ENCODE results near the gene TBC1D1.
A peak's percentile ranks its signal among the peaks of the same experiment; 100 is the strongest.

Gene TBC1D1

DNA sequence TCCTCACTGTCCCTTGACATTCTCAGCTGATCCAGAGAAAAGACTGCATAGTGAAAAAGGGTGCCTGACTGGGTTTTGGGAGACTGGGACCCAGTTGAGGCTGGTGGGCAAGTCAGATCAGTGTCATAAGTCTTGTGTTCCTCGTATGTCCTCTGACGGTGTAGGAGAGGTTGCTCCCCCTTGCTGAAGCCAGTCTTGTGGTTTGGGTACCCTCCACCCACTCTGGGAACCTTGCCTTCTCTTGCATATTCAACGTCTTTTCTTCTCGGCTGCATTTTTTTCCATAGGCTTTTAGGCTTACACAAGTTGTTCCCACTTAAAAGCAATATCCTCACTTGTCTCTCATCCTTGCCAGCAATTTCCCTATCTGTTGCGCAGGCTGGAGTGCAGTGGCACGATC, 281.2 kb downstream of the TBC1D1 start:
- no peak for DNase-seq (ENCODE audit: low spot score)

DNA sequence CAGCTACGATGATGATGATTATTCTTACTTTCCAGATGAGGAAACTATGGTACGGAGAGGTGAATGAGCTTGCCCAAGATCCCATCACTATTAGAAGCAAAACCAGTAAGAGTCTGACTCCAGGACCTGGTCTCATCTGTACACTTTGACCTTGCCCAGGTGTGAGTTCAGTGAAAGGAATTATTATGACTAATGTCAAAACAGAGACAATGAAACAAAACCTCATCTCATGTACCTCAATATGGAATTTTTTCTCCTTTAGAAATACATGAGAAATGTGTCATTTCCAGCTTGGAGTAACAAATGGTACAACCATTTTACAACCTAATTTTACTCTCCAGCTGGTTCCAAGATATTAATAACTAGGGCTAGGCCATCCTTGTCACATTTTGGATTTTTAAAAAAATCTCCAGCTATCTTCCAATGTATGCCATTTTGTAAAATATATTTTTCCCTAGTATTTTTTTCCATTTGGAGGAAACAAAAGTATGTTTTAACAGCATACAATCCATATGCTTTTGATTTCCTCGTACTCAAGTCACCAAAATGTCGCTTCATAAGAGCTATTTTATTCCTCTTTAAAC, 283.1 kb downstream of the TBC1D1 start:
- no peak for DNase-seq (ENCODE audit: low spot score)

- peak; percentile 61 for DNase-seq (ENCODE audit: low spot score)
Measured at GRCh38 chr4:38174801-38175200, 283.9 kb downstream of the TBC1D1 start.

- DNase-seq (ENCODE audit: low spot score), result no peak
Measured at GRCh38 chr4:38176165-38176564, 285.3 kb downstream of the TBC1D1 start.

DNA sequence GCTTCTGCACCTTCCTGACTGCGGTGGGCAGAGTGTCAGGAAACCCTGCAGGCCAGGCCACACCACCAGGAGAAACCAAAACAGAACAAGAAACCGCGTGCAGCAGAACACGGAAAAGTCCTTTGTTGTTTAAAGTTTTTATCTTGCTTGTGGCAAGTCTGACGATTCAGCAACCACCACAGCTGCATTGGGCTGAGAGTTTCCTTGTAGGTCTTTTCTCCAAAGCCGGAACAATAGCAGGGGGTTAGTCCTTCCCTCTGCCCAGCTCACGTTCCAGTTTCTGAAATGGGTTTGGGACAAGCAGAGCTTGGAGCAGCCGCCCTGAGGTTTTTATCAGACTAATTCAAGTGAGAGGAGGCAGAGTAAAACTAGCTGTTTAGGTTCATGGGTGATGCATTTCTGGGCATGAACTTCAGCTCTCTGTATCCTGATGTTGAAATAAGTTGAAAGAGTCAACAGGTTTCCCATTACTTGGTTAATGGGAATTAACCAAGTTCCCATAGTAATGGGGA, 286.2 kb downstream of the TBC1D1 start:
- DNase-seq (ENCODE audit: low spot score), result no peak

DNA sequence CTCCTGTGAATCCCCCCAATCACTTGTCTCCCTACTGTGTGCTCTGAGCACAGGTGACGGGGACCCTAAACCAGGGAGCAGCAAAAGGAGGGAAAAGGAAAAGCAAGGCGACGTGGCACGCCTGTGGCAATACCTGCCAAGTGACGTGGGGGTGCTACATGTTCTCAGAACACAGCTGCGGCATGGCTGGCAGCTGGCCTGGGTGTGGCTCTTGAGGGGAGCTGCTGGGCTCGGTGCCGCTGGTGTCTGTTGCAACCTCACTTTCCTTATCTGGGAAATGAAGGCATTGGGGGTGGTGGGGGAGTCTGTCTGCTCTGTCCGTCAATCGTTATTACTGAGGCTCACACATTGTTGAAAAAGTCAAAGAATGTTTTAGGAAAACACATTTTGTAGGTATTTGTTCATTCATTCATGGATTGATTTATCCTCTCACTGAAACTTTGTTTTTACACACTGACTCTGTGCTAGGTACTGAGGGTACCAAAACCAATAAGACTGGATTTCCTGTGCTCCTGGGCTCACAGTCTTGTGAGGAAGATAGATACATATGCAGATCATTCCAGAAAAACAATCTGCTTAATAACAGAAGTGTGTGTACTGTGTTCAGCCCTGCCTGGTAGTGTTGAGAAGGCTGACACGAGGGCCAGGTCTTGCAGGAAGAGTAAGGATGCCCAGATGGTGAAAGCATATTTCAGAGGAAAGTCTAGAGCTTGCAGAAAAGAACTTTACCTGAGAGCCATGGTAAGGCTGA, 286.9 kb downstream of the TBC1D1 start:
- no peak for DNase-seq (ENCODE audit: low spot score)

- no peak for DNase-seq (ENCODE audit: low spot score)
Measured at GRCh38 chr4:38178392-38178995, 287.6 kb downstream of the TBC1D1 start.

- peak; percentile 78 for DNase-seq (ENCODE audit: low spot score)
Measured at GRCh38 chr4:38179690-38180377, 288.9 kb downstream of the TBC1D1 start.

- no peak for DNase-seq (ENCODE audit: low spot score)
Measured at GRCh38 chr4:38180456-38180855, 289.6 kb downstream of the TBC1D1 start.

DNA sequence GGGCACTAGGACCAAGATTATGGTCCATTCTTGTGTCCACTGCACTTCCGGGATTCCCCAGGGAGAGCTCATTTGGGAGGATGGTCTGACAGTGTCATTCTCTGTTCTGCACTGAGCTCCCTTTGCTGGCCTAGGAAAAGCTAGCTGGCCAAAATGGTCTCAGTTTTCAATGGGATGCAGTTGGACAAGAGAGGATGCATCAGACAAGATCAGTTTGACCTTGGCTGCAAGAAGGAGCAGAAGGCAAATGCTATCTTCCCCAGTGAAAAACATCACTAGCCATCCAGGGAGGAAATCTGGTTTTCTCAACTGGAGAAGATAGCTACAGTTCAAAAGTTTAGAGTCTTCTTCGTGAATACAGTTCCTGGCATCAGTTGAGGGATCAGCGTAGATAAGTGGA, 290.4 kb downstream of the TBC1D1 start:
- no peak for DNase-seq (ENCODE audit: low spot score)

DNA sequence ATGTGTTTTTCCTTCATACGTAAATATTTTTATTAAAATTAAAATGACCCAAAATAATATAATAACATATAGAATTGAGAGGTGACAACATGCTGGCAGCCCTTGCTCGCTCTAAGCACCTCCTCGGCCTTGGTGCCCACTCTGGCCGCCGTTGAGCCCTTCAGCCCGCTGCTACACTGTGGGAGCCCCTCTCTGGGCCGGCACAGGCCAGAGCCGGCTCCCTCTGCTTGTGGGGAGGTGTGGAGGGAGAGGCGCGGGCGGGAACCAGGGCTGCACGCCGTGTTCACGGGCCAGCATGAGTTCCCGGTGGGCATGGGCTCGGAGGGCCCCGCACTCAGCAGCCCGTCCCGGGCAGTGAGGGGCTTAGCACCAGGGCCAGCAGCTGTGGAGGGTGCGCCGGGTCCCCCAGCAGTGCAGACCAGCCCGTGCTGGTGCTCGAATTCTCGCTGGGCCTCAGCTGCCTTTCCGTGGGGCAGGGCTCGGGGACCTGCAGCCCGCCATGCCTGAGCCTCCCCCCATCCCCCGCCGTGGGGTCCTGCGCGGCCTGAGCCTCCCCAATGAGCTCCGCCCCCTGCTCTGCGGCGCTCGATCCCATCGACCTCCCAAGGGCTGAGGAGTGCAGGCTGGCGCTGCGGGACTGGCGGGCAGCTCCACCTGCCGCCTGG, 291.6 kb downstream of the TBC1D1 start:
- no peak for DNase-seq (ENCODE audit: low spot score)

- no peak for DNase-seq (ENCODE audit: low spot score)
Measured at GRCh38 chr4:38184404-38184803, 293.5 kb downstream of the TBC1D1 start.

DNA sequence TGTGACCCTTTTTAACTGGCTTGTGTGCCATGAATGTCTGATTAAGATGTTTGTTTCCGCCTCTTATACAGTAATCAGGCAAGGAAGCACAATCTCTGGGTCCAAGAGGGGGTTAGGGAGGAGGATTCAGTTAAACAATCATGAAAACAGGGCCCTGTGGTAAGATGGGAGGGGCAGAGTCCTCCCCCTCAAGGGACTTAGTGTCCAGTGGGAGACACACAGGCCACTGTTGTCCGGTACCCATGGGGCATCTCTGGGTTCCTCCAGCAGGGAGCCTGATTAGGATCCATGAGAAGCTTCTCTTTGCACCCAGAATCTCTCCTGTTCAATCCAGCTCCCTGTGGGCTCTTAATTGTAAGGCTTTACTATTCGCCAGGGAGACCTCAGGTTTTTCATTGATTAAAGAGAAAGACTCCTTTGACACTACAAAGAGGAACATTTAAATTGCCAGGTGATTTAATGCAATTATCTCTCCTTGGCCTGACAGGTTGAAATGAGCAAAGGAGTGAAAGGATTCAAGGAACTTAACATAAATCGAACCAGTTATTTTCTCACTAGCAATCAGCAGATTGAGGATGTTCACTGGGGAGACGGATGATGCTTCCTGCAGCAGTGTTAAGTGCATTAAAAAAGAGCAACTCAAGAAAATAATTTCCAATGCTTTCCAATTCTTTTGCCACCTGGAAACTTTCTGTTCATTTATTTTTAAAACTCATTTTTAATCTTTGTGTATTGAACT, 294.7 kb downstream of the TBC1D1 start:
- peak; percentile 59 for DNase-seq (ENCODE audit: low spot score)

- no peak for DNase-seq (ENCODE audit: low spot score)
Measured at GRCh38 chr4:38188136-38188535, 297.3 kb downstream of the TBC1D1 start.

- no peak for DNase-seq (ENCODE audit: low spot score)
Measured at GRCh38 chr4:38188631-38189101, 297.8 kb downstream of the TBC1D1 start.

Data from putamen (tissue), 1 donor.